Measurements from ENCODE around the gene CCND1. TPM values are rescaled to one million over a fixed set of nuclear protein-coding genes. Genes with fewer than 3 reads are reported as not detected.

CCND1 gene
- total RNA-seq, 1 experiment from 2014 or later, result 106 TPM

GRCh38 chr11:69703453-69703767 lies 62.5 kb downstream of the CCND1 start:
- Mint-ChIP-seq H3K4me1 (ENCODE audit: insufficient read depth, unreplicated experiment) (peaks cover 10% of the 10 kb centered on the region), H3K36me3 (ENCODE audit: insufficient read depth, unreplicated experiment) (no peaks in the 10 kb centered on the region), H3K27me3 (ENCODE audit: insufficient read depth, unreplicated experiment) (no peaks in the 10 kb centered on the region), H3K4me3 (ENCODE audit: unreplicated experiment) (no peak overlapping the region), H3K27ac (ENCODE audit: low read depth, unreplicated experiment) (no peak overlapping the region), H3K9me3 (ENCODE audit: unreplicated experiment) (no peaks in the 10 kb centered on the region)
- no peak for DNase-seq (ENCODE audit: unreplicated experiment)
- CTCF ChIA-PET, result interaction anchor here (0.5 to 0.6 kb wide), 2 partner anchors 206 to 210 kb away, joined by 3 read pairs; no protein-coding TSS in a partner anchor
- POLR2A ChIA-PET, result no interaction called here
- BruUV-seq (replicated peaks), result no TSS peak
- intact Hi-C loops (cut with micrococcal nuclease), result no loop called here
- TF ChIP-seq CTCF (IDR thresholded peaks at IDR 0.05; ENCODE audit: unreplicated experiment), result no peak

Other genes with a start within 250 kb of the CCND1 start
- not detected in 2 replicates for gene LINC01488, start 159.5 kb upstream of the CCND1 start, total RNA-seq (2022)
- gene LTO1, start 34.2 kb downstream of the CCND1 start, total RNA-seq (2022), result 31.5 and 34.2 TPM in 2 replicates
- not detected in 2 replicates for gene FGF19, start 62.9 kb downstream of the CCND1 start, total RNA-seq (2022)
- gene FGF4, start 134.2 kb downstream of the CCND1 start, total RNA-seq (2022), result not detected in 2 replicates
- not detected in 2 replicates for gene FGF3, start 178.3 kb downstream of the CCND1 start, total RNA-seq (2022)